Measurements from ENCODE around the gene CNOT11. TPM values are rescaled to one million over a fixed set of nuclear protein-coding genes. Genes with fewer than 3 reads are reported as not detected.

The CNOT11 gene
- total and polyA plus RNA-seq, 2 donors (not counting 1 experiment from before 2014, with no cell fraction given) = 16.3 to 53.1 TPM

GRCh38 chr2:101299604-101300003 is 46.9 kb downstream of the CNOT11 start:
- Histone ChIP-seq H3K9ac (ENCODE audit: insufficient read depth, low read length) (no peak overlapping the region), H3K9me3 (ENCODE audit: control insufficient read depth, insufficient read depth, low read depth, low read length) (no peaks in the 10 kb centered on the region), H3K79me2 (ENCODE audit: control insufficient read depth, insufficient read depth, low read length) (peaks cover 77% of the 10 kb centered on the region), H2AFZ (ENCODE audit: low read length) (no peak overlapping the region), H3K4me3 (replicated peaks in 1 of 4; ENCODE audit: control extremely low read depth in 1 of 4, insufficient read depth in 1 of 4, low read depth in 3 of 4, low read length in 4 of 4) (no peak overlapping the region), H4K20me1 (ENCODE audit: control insufficient read depth, extremely low read depth, insufficient read depth, low read length) (no peaks in the 10 kb centered on the region), H3K36me3 (ENCODE audit: control insufficient read depth, insufficient read depth, low read length) (no peaks in the 10 kb centered on the region), H3K27ac (ENCODE audit: insufficient read depth, low read length) (no peak overlapping the region), H3K4me2 (ENCODE audit: extremely low read depth, insufficient read depth, low read length) (no peak overlapping the region), H3K4me1 (ENCODE audit: control insufficient read depth, extremely low read depth, insufficient read depth, low read length) (no peaks in the 10 kb centered on the region), H3K27me3 (ENCODE audit: control insufficient read depth, insufficient read depth, low read length) (no peaks in the 10 kb centered on the region)
- TF ChIP-seq CTCF (conservative IDR thresholded peaks at IDR 0.05 in 1 of 2, IDR thresholded peaks at IDR 0.05 in 1 of 2; ENCODE audit: low read depth in 1 of 2, low read length in 2 of 2) (no peak), EZH2 (IDR thresholded peaks at IDR 0.05; ENCODE audit: low read length, missing control alignments) (no peak)
- DNase-seq (ENCODE audit: low read depth in 2 of 2) = no peak

DNA sequence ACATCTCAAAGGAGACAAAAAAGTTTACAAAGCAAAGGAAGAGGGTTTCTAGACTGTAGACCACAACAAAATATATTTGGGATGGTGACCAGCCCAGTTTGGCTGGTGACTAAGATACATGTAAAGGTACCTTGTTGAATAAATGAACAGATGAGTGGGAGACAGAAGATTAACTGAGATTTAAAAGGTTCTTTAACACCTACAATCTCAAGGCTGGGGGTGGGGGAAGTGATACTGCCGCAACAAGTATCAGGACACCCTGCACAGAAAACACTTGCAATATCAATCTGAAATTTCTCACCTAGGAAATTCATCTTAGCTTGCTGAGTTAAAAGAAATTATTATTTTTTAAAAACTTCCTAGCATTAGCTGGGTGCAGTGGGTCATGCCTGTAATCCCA is 47.5 kb downstream of the CNOT11 start:
- Histone ChIP-seq H3K27me3 (ENCODE audit: control insufficient read depth, insufficient read depth, low read length) (no peaks in the 10 kb centered on the region), H3K9ac (ENCODE audit: insufficient read depth, low read length) (no peak overlapping the region), H2AFZ (ENCODE audit: low read length) (no peak overlapping the region), H3K79me2 (ENCODE audit: control insufficient read depth, insufficient read depth, low read length) (peaks cover 77% of the 10 kb centered on the region), H3K9me3 (ENCODE audit: control insufficient read depth, insufficient read depth, low read depth, low read length) (no peaks in the 10 kb centered on the region), H4K20me1 (ENCODE audit: control insufficient read depth, extremely low read depth, insufficient read depth, low read length) (no peaks in the 10 kb centered on the region), H3K4me1 (ENCODE audit: control insufficient read depth, extremely low read depth, insufficient read depth, low read length) (no peaks in the 10 kb centered on the region), H3K4me3 (replicated peaks in 1 of 4; ENCODE audit: control extremely low read depth in 1 of 4, insufficient read depth in 1 of 4, low read depth in 3 of 4, low read length in 4 of 4) (no peak overlapping the region), H3K4me2 (ENCODE audit: extremely low read depth, insufficient read depth, low read length) (no peak overlapping the region), H3K27ac (ENCODE audit: insufficient read depth, low read length) (no peak overlapping the region), H3K36me3 (ENCODE audit: control insufficient read depth, insufficient read depth, low read length) (no peaks in the 10 kb centered on the region)
- TF ChIP-seq EZH2 (IDR thresholded peaks at IDR 0.05; ENCODE audit: low read length, missing control alignments) = no peak
- no peak for TF ChIP-seq CTCF (conservative IDR thresholded peaks at IDR 0.05 in 1 of 2, IDR thresholded peaks at IDR 0.05 in 1 of 2; ENCODE audit: low read depth in 1 of 2, low read length in 2 of 2)
- no peak for DNase-seq (ENCODE audit: low read depth in 2 of 2)

GRCh38 chr2:101300836-101301235 is 48.1 kb downstream of the CNOT11 start:
- no peak overlapping the region for H3K4me2 ChIP-seq (ENCODE audit: extremely low read depth, insufficient read depth, low read length)
- TF ChIP-seq EZH2 (IDR thresholded peaks at IDR 0.05; ENCODE audit: low read length, missing control alignments) = no peak
- TF ChIP-seq CTCF (conservative IDR thresholded peaks at IDR 0.05 in 1 of 2, IDR thresholded peaks at IDR 0.05 in 1 of 2; ENCODE audit: low read depth in 1 of 2, low read length in 2 of 2) = no peak
- no peak overlapping the region for H3K9ac ChIP-seq (ENCODE audit: insufficient read depth, low read length)
- H3K4me1 ChIP-seq (ENCODE audit: control insufficient read depth, extremely low read depth, insufficient read depth, low read length) = peaks cover under 1% of the 10 kb centered on the region
- no peaks in the 10 kb centered on the region for H3K27me3 ChIP-seq (ENCODE audit: control insufficient read depth, insufficient read depth, low read length)
- no peak overlapping the region for H3K27ac ChIP-seq (ENCODE audit: insufficient read depth, low read length)
- DNase-seq (ENCODE audit: low read depth in 2 of 2) = no peak
- peaks cover 82% of the 10 kb centered on the region for H3K79me2 ChIP-seq (ENCODE audit: control insufficient read depth, insufficient read depth, low read length)
- no peak overlapping the region for H3K4me3 ChIP-seq (replicated peaks in 1 of 4; ENCODE audit: control extremely low read depth in 1 of 4, insufficient read depth in 1 of 4, low read depth in 3 of 4, low read length in 4 of 4)
- no peaks in the 10 kb centered on the region for H3K36me3 ChIP-seq (ENCODE audit: control insufficient read depth, insufficient read depth, low read length)
- no peaks in the 10 kb centered on the region for H3K9me3 ChIP-seq (ENCODE audit: control insufficient read depth, insufficient read depth, low read depth, low read length)
- no peaks in the 10 kb centered on the region for H4K20me1 ChIP-seq (ENCODE audit: control insufficient read depth, extremely low read depth, insufficient read depth, low read length)
- no peak overlapping the region for H2AFZ ChIP-seq (ENCODE audit: low read length)
